HG02884 (cell line): ENCODE results near the gene EML1.
"Not testable (repeated sequence)": the region's sequence is repeated elsewhere in the genome, so short reads cannot be mapped to it uniquely, and the experiment has no call there.

Experiments used
- ATAC-seq: cut with Tn5 transposase; IDR thresholded peaks from one replicate; pipeline ENCODE4 v1.9.1; 2021; ENCODE audit warnings: mild to moderate bottlenecking, moderate library complexity; ENCODE audit not compliant: unreplicated experiment

EML1 gene

GRCh38 chr14:99755629-99756603 lies 37.3 kb upstream of the EML1 start:
- ATAC-seq = no peak

DNA sequence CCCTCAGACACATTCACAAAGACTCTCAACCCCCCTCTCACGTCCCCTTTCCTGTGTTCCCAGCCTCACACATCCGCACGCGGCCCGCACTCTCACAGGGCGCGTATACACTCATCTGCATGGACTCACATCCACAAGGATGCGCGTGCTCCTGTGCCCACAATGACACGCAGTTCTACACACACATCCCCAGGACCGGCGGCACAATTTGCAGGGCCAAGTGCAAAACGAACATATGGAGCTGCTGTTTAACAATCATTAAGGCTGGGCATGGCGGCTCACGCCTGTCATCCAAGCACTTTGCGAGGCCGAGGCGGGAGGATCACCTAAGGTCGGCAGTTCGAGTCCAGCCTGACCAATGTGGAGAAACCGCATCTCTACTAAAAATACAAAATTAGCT lies 36.4 kb upstream of the EML1 start:
- no peak for ATAC-seq

GRCh38 chr14:99757331-99758070 lies 35.7 kb upstream of the EML1 start:
- no peak for ATAC-seq

- no peak for ATAC-seq
Measured at GRCh38 chr14:99758121-99758821, 34.9 kb upstream of the EML1 start.

- ATAC-seq = no peak
Measured at GRCh38 chr14:99758872-99759545, 34.2 kb upstream of the EML1 start.

GRCh38 chr14:99759546-99759925 lies 33.7 kb upstream of the EML1 start:
- ATAC-seq = no peak

- no peak for ATAC-seq
Measured at GRCh38 chr14:99760817-99761216, 32.4 kb upstream of the EML1 start.

GRCh38 chr14:99762911-99763310 lies 30.3 kb upstream of the EML1 start:
- ATAC-seq = not testable (repeated sequence)

- ATAC-seq = no peak
Measured at GRCh38 chr14:99763527-99764221, 29.5 kb upstream of the EML1 start.

- ATAC-seq = no peak
Measured at GRCh38 chr14:99764222-99764706, 28.9 kb upstream of the EML1 start.

DNA sequence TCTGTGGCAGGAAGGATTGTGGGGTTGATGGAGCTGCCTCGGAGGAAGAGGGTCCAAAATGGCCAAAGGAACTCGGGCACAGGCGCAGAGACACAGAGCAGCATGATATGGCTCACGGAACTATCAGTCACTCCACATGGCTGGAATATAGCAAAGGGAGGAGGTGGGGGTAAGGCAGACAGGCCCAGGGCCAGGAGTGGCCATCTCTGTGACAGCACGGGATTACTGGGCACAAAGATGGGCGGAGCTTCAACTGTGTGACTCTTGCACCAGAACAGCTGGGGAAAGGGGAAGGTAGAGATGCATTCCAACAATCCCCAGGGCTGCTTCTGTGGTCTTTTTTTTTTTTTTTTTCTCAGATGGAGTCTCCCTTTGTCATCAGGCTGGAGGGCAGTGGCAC lies 24.8 kb upstream of the EML1 start:
- no peak for ATAC-seq

- no peak for ATAC-seq
Measured at GRCh38 chr14:99769123-99769522, 24.1 kb upstream of the EML1 start.

- ATAC-seq = no peak
Measured at GRCh38 chr14:99769799-99770198, 23.4 kb upstream of the EML1 start.

GRCh38 chr14:99772371-99773283 lies 20.6 kb upstream of the EML1 start:
- ATAC-seq = no peak

DNA sequence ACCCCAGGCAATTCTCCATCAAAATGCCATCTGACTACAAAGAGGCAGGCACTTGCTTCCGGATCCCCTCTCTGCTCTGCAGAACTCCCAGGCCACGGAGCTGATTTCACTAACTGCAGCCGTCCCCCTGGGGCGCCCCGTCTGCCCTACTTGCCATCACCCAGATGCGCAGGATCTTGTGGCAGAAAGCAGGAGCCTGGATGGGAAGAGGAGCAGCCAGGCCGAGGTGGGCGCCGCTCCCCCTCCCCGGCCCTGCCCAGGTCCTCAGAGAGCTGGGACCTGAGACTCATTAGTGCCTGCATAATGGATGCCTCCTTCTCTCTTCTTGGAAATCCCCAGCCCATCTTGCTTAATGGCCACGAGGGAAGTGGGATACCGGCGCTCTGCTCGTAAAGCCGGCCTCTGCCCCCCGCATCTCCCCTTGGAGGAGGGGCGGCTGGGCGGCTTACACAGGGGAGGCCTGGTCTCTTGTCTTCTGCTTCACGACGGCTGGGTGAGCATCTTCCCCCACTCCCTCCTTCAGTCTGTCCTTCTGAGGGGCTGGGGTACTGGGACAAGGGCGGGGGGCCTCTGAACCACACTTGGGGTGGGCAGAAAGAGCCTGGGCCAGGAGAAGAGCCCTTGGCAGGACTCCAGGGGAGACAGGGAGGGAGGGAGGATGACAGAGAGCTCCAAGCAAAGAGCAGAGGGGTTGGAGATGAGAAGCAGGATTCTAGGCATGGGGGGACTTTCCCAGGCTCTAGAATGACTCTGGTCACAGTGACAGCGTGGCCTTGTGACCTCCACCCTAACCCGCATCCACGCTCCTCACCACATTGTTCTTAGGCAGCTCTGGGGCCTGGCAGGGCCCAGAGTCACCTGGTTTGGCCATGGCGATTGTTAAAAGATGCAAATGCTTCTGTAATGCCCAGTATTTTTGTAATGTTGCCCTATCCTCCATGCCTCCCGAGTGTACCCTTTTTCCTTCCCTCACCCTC lies 19.4 kb upstream of the EML1 start:
- no peak for ATAC-seq

DNA sequence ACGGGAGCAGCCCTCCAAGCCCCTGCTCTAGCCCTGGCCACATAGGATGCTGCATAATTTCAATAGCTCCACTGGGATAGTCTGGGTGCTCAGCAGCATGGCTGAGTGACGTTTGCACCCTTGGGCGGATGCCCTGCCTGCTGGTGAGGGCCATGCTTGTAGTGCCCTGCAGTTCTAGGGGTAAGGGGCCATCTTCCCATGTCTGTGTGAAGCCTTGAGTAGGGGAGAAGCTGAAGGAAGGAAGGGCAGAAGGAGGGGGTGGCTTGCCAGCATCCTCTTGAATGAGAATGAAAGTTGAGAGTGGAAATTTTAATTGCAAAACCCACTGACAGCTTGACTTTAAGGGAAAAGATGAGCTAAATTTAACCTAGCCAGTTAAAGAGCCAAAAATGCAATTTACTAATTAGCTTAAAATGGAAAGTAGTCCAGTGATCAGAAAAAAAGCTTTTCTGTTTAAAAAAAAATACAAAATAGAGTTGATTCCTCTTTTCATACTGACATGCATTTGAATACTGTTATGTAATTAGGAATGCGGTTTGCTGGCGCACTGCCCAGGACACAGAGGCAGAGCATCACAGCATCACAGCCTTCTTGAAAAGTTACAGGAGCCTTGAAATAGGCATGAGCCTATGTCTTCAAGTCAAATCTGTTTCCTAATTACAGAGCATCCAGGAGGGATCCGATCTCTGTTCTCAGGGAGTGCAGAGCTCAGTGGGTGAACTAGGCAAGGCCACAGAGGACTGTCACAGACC lies 18.5 kb upstream of the EML1 start:
- ATAC-seq = no peak

- ATAC-seq = no peak
Measured at GRCh38 chr14:99775351-99775750, 17.9 kb upstream of the EML1 start.
